HFFc6 (cell line): ENCODE measurements around the gene BCAS1. TPM values are rescaled to one million over a fixed set of nuclear protein-coding genes. Genes with fewer than 3 reads are reported as not detected.

Experiments used
- DNase-seq: peaks from one replicate; pipeline ENCODE4 v3.0.0-alpha.2; 2018
- H3K27ac Mint-ChIP-seq: 2 replicates; pipeline ENCODE4 v1.8.0; 2020; ENCODE audit warnings: mild to moderate bottlenecking, mixed read lengths
- H3K27me3 Mint-ChIP-seq: 2 replicates; pipeline ENCODE4 v1.8.0; 2021; ENCODE audit warnings: mild to moderate bottlenecking, moderate library complexity, mixed read lengths; ENCODE audit not compliant: insufficient read depth
- H3K36me3 Mint-ChIP-seq: 2 replicates; pipeline ENCODE4 v1.8.0; 2021; ENCODE audit warnings: low read depth, mixed read lengths
- H3K4me1 Mint-ChIP-seq: 2 replicates; pipeline ENCODE4 v1.8.0; 2020; ENCODE audit warnings: low read depth, mixed read lengths
- H3K4me3 Mint-ChIP-seq: 2 replicates; pipeline ENCODE4 v1.8.0; 2020; ENCODE audit warnings: mild to moderate bottlenecking, moderate library complexity, mixed read lengths
- H3K9me3 Mint-ChIP-seq: 2 replicates; pipeline ENCODE4 v1.8.0; 2020; ENCODE audit warnings: mild to moderate bottlenecking, mixed read lengths
- total RNA-seq, 6 experiments: library from RNA; stranded (reverse); fragmentation: NEBNext Ultra II Directional; extraction: Animal tissue kit (Norgen Biotek cat#: 25700); gene quantifications; 2 replicates in 1 of 6; 3 replicates in 5 of 6; pipeline ENCODE4 v1.2.3, GENCODE V29; 2021
- TF ChIP-seq, protein P1 (sequence below): fragments of 200-600 bp; sonication (generic); IDR thresholded peaks from 2 replicates; pipeline ENCODE4 v1.5.0; 2021; ENCODE audit warnings: antibody characterized with exemption, mild to moderate bottlenecking

Gene BCAS1
- total RNA-seq, 6 experiments from 2014 or later, result 0.07 TPM; not detected in 5

GRCh38 chr20:54000262-54000661 lies 70.1 kb downstream of the BCAS1 start:
- TF ChIP-seq, protein P1, sequence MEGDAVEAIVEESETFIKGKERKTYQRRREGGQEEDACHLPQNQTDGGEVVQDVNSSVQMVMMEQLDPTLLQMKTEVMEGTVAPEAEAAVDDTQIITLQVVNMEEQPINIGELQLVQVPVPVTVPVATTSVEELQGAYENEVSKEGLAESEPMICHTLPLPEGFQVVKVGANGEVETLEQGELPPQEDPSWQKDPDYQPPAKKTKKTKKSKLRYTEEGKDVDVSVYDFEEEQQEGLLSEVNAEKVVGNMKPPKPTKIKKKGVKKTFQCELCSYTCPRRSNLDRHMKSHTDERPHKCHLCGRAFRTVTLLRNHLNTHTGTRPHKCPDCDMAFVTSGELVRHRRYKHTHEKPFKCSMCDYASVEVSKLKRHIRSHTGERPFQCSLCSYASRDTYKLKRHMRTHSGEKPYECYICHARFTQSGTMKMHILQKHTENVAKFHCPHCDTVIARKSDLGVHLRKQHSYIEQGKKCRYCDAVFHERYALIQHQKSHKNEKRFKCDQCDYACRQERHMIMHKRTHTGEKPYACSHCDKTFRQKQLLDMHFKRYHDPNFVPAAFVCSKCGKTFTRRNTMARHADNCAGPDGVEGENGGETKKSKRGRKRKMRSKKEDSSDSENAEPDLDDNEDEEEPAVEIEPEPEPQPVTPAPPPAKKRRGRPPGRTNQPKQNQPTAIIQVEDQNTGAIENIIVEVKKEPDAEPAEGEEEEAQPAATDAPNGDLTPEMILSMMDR, result no peak
- no peak overlapping the region for H3K27ac Mint-ChIP-seq
- no peaks in the 10 kb centered on the region; the same call in 1 of the 2 replicates for H3K27me3 Mint-ChIP-seq
- no peak overlapping the region for H3K4me3 Mint-ChIP-seq
- DNase-seq, result no peak
- no peaks in the 10 kb centered on the region for H3K4me1 Mint-ChIP-seq
- H3K36me3 Mint-ChIP-seq, result no peaks in the 10 kb centered on the region
- H3K9me3 Mint-ChIP-seq, result no peaks in the 10 kb centered on the region; the same call in 1 of the 2 replicates

DNA sequence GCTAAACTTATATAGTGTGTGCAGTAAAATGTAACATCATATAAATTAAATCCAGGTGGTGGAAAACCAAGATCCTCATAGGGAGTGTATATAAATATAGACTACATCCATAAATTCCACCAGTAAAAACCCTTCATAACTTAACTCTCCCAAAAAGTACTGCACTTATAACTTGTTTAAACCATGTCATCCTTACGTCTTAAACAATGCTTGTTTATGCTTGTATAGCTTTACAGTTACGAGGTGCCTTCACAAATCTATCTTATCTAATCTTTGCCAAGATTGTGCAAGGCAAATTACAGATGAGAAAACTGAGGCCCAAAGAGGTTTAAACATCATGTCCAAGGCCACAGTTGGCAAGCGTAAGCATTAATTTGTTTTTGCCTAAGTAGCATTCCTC lies 71.3 kb downstream of the BCAS1 start:
- no peak for DNase-seq
- Mint-ChIP-seq H3K4me3 (no peak overlapping the region), H3K36me3 (no peaks in the 10 kb centered on the region), H3K27ac (no peak overlapping the region), H3K9me3 (no peaks in the 10 kb centered on the region; the same call in 1 of the 2 replicates), H3K27me3 (no peaks in the 10 kb centered on the region; the same call in 1 of the 2 replicates), H3K4me1 (no peaks in the 10 kb centered on the region)
- TF ChIP-seq, protein P1, result no peak

DNA sequence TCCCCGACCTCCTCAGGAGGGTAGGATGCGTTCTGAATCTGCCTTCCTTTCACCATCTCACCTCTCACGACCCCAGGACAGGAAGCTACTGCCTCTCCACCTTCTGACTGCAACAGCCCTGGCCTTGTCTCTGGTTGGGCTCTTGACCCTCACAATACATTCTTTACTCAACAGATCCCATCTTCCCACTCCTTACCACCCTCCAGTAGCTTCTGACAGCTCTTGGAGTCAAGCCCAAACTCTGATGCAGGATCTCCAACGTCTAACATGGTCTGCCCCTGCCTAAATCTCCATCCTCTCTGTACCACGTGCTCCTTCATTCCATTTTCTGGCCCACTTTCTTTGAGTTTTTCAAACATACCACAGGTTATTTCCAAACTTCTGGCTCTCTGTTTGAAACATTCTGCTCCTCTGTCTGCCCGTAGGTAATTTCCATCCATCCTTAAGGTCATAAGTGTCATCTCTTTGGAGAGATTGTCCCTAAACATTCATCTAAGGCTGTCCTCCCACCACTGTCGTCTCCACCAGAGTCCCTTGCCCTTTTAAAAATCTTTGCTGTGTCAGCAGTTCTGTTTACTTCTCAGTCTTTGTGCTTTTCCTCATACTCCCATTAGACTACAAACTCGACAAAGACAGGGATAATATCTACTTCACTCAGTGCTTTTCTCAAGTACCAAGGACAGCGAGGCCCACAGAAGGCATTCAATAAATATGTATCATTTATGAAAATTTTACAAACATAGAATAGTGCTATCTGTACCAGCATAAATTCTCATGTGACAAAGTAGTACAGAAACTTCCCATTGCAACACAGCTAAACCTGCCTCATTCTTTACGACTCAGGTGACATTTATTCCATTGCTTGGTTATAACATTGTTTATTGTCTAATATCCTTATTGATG lies 73.6 kb downstream of the BCAS1 start:
- Mint-ChIP-seq H3K9me3 (no peaks in the 10 kb centered on the region; the same call in 1 of the 2 replicates), H3K27me3 (peaks cover 6% of the 10 kb centered on the region; the same call in 1 of the 2 replicates), H3K27ac (no peak overlapping the region), H3K4me1 (no peaks in the 10 kb centered on the region), H3K36me3 (no peaks in the 10 kb centered on the region), H3K4me3 (no peak overlapping the region)
- TF ChIP-seq, protein P1, result no peak
- no peak for DNase-seq

GRCh38 chr20:53995949-53996348 lies 74.4 kb downstream of the BCAS1 start:
- Mint-ChIP-seq H3K4me1 (no peaks in the 10 kb centered on the region), H3K36me3 (no peaks in the 10 kb centered on the region), H3K27ac (no peak overlapping the region), H3K9me3 (no peaks in the 10 kb centered on the region), H3K4me3 (no peak overlapping the region), H3K27me3 (peaks cover 6% of the 10 kb centered on the region; the same call in 1 of the 2 replicates)
- TF ChIP-seq, protein P1, result no peak
- no peak for DNase-seq

- H3K4me1 Mint-ChIP-seq, result no peaks in the 10 kb centered on the region
- no peak overlapping the region for H3K4me3 Mint-ChIP-seq
- peaks cover 11% of the 10 kb centered on the region; the same call in 1 of the 2 replicates for H3K27me3 Mint-ChIP-seq
- no peaks in the 10 kb centered on the region for H3K36me3 Mint-ChIP-seq
- no peaks in the 10 kb centered on the region for H3K9me3 Mint-ChIP-seq
- TF ChIP-seq, protein P1, result no peak
- H3K27ac Mint-ChIP-seq, result no peak overlapping the region
- no peak for DNase-seq
These were observed 76.3 kb downstream of the BCAS1 start for GRCh38 chr20:53994088-53994487.
